Mononuclear cell (primary cell): ENCODE results near the gene KIF21B. TPM values are rescaled to one million over a fixed set of nuclear protein-coding genes. Genes with fewer than 3 reads are reported as not detected.

ENCODE experiments used
- H3K27me3 ChIP-seq: 2 replicates; pipeline ENCODE4 v1.6.0; 2011; ENCODE audit warnings: low read length, control low read depth; ENCODE audit not compliant: insufficient read depth
- H3K4me1 ChIP-seq: 2 replicates; pipeline ENCODE4 v1.5.1; 2011; ENCODE audit warnings: mild to moderate bottlenecking, low read length, control low read depth; ENCODE audit not compliant: insufficient read depth
- H3K4me3 ChIP-seq: 2 replicates; pipeline ENCODE4 v1.5.1; 2011; ENCODE audit warnings: mild to moderate bottlenecking, low read length, moderate library complexity
- H3K9me3 ChIP-seq: 2 replicates; pipeline ENCODE4 v1.5.1; 2011; ENCODE audit warnings: low read depth, mild to moderate bottlenecking, control low read depth, low read length
- total RNA-seq: library from RNA; depleted of rRNA; stranded (reverse); fragments of >200 nt; gene quantifications from one replicate; pipeline ENCODE4 v1.2.3, GENCODE V29; 2012

KIF21B gene
- total RNA-seq, 1 donor = 41.1 TPM

GRCh38 chr1:201016943-201017827 lies 6.3 kb downstream of the KIF21B start:
- no peaks in the 10 kb centered on the region for H3K27me3 ChIP-seq
- H3K4me1 ChIP-seq = peaks cover 100% of the 10 kb centered on the region
- H3K4me3 ChIP-seq = no peak overlapping the region
- H3K9me3 ChIP-seq = no peaks in the 10 kb centered on the region

- Histone ChIP-seq H3K4me3 (no peak overlapping the region), H3K9me3 (no peaks in the 10 kb centered on the region), H3K4me1 (peaks cover 94% of the 10 kb centered on the region), H3K27me3 (no peaks in the 10 kb centered on the region)
Observed at GRCh38 chr1:201016211-201016651, 7.3 kb downstream of the KIF21B start.

GRCh38 chr1:201015551-201016091 lies 7.9 kb downstream of the KIF21B start:
- no peaks in the 10 kb centered on the region for H3K27me3 ChIP-seq
- H3K4me1 ChIP-seq = peaks cover 88% of the 10 kb centered on the region
- H3K4me3 ChIP-seq = no peak overlapping the region
- no peaks in the 10 kb centered on the region for H3K9me3 ChIP-seq

GRCh38 chr1:201014816-201015200 lies 8.7 kb downstream of the KIF21B start:
- peaks cover 88% of the 10 kb centered on the region for H3K4me1 ChIP-seq
- no peaks in the 10 kb centered on the region for H3K27me3 ChIP-seq
- no peak overlapping the region for H3K4me3 ChIP-seq
- H3K9me3 ChIP-seq = no peaks in the 10 kb centered on the region

DNA sequence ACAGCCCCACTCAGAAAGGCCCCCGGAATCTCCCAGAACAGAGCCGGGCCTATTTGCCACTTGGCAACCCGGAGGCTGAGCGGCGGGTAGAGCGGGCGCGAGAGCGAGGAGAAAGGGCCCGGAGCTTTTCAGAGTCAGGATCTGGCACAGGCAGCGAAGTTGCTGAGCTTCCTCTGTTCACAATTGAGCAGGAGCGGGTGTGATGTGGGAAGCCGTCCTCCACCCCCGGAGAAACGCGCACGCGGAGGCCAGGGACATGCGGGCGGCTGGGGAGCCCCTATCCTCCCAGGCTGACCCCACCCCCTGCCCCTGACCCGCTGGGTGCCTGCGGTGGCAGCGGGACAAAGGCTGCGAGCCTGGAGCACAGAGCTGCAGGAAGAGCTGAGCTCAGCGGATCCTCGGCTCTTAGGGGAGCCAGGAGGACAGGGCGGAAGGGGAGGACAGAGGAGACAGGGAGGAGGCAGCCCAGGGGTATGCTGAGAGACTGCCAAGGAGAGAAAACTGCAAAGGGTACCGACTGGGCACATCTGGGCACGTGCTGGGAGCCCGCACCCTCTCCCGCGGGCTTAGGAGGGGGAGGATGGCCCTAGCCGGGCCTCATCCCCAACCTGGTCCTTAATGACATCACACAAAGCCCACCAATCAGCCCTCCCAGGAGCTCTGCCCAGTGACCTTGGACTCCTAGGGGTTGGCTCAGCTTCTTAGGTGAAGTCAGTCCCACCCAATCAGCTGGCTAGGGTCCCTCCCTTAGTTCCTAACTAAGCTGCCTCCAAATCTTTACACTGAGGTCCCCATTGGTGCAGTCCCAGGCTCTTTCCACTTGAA lies 9.3 kb downstream of the KIF21B start:
- no peaks in the 10 kb centered on the region for H3K27me3 ChIP-seq
- no peak overlapping the region for H3K4me3 ChIP-seq
- H3K9me3 ChIP-seq = no peaks in the 10 kb centered on the region
- peaks cover 84% of the 10 kb centered on the region for H3K4me1 ChIP-seq

DNA sequence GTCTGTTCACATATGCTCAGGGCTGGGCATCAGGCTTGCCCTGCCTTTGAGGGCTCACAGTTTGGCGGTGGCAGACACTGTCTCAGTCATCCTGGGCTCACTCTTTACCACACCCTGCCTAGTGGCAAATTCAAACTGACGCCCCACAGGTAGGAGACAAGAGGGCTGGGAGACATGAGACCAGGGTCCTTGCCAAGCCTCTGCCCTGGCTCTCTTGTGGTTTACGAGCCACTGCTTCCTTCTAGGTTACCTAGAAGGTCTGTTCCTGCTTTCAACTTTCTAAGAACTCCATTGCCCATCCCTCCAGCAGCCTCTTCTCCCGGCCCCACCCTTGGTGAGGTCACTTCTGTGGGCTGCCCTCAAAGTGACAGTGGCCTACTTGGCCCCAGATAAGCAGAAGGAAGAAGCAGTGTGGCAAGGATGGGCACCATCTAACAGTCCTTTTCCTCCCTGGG lies 10.5 kb downstream of the KIF21B start:
- H3K4me3 ChIP-seq = no peak overlapping the region
- H3K9me3 ChIP-seq = no peaks in the 10 kb centered on the region
- peaks cover 79% of the 10 kb centered on the region for H3K4me1 ChIP-seq
- H3K27me3 ChIP-seq = no peaks in the 10 kb centered on the region

DNA sequence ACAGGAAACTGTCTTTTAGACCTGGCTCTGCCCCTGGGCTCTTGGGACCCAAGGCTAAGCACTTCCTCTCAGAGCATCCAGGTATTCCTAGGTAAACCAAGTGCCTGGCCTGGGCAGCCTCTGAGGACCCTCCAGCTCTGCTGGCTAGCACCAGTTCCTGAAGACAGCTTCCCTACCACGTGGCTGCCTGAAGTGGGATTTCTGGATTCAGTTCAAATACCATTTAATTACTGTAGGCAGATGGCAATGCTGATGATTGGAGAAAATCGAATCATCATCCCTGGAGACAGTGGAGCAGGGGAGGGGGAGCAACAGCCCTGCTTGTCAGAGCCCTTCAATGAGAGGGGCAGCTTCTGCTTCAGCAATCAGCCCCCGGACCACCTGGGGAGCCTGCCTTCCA lies 11.9 kb downstream of the KIF21B start:
- Histone ChIP-seq H3K4me3 (no peak overlapping the region), H3K27me3 (no peaks in the 10 kb centered on the region), H3K9me3 (no peaks in the 10 kb centered on the region), H3K4me1 (peaks cover 68% of the 10 kb centered on the region)

DNA sequence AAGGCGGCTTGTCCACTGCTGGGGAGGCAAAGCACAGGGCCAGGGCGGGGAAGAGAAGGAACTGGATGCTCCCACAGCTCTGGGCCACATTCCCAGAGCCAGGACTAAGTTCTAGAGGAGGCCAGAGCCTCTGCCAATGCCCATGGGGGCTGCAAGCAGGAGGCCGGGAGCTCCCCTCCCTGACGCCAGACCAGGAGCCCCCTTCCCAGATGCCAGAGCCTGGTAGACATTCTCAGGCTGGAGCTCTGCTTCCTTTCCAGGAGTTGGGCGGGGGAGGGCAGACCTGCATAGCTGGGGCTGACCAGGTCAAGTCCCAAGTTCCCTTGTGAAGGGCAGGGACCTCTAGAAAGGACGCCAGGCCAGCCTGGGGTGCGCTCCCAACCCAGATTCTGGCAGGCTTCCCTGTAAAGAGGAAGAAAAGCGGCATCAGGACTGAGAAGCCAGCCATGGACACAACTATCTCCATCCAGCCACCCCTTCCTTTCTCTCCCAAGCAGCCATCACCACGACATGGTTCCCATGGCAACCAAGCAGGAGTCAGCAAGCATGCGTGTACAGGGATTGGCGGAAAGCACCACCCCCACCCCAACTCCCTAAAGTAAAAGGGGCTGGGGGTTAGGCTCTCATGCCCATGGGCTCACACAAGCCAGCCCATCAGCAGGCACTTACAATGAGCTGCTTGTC lies 13.4 kb downstream of the KIF21B start:
- H3K9me3 ChIP-seq = no peaks in the 10 kb centered on the region
- H3K4me3 ChIP-seq = no peak overlapping the region
- peaks cover 53% of the 10 kb centered on the region for H3K4me1 ChIP-seq
- no peaks in the 10 kb centered on the region for H3K27me3 ChIP-seq

- Histone ChIP-seq H3K4me3 (no peak overlapping the region), H3K27me3 (no peaks in the 10 kb centered on the region), H3K4me1 (peaks cover 40% of the 10 kb centered on the region), H3K9me3 (no peaks in the 10 kb centered on the region)
Observed at GRCh38 chr1:201008666-201009360, 14.7 kb downstream of the KIF21B start.

- Histone ChIP-seq H3K4me1 (peaks cover 27% of the 10 kb centered on the region), H3K4me3 (no peak overlapping the region), H3K27me3 (no peaks in the 10 kb centered on the region), H3K9me3 (no peaks in the 10 kb centered on the region)
Observed at GRCh38 chr1:201007481-201007880, 16.0 kb downstream of the KIF21B start.

DNA sequence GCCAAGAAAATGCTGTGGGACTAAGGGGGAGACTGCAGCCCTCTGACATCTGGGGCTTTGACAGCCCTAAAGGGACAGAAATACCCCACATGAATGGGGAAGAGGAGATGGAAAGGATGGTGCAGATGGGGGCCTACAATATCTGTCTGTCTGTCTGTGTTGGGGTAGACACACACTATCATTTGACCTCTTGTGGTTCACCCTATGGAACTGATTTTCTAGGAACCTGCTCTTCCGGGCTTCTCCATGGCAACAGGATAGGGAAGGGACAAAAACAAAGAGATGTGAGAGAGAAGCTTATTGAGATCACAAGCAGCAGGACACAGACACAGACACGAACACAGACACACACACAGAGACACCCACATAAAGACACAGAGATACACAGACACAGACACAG lies 17.1 kb downstream of the KIF21B start:
- peaks cover 20% of the 10 kb centered on the region for H3K4me1 ChIP-seq
- H3K27me3 ChIP-seq = no peaks in the 10 kb centered on the region
- no peak overlapping the region for H3K4me3 ChIP-seq
- H3K9me3 ChIP-seq = no peaks in the 10 kb centered on the region

- H3K4me3 ChIP-seq = no peak overlapping the region
- peaks cover 11% of the 10 kb centered on the region for H3K4me1 ChIP-seq
- H3K27me3 ChIP-seq = no peaks in the 10 kb centered on the region
- no peaks in the 10 kb centered on the region for H3K9me3 ChIP-seq
Observed at GRCh38 chr1:201004732-201005131, 18.8 kb downstream of the KIF21B start.

DNA sequence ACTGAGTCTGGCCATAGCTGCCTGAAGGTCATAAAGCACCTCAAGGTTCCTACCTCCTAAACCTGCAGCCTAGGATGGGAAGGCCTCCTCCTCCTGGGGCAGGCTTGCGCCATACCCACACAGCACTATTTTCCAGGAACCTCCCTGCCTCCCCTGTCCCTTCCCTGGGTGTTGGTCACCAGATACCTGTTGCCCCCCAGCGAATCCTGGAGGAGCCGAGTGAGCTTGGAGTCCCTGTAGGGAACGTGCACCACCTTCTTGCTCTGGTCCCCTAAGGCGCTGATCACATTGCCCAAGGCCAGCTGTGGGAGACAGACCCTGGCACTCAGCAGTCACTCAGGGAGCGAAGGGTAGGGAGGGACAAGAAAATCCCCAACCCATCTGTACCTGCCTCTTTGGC lies 19.4 kb downstream of the KIF21B start:
- Histone ChIP-seq H3K4me1 (peaks cover 10% of the 10 kb centered on the region), H3K27me3 (no peaks in the 10 kb centered on the region), H3K4me3 (no peak overlapping the region), H3K9me3 (no peaks in the 10 kb centered on the region)

DNA sequence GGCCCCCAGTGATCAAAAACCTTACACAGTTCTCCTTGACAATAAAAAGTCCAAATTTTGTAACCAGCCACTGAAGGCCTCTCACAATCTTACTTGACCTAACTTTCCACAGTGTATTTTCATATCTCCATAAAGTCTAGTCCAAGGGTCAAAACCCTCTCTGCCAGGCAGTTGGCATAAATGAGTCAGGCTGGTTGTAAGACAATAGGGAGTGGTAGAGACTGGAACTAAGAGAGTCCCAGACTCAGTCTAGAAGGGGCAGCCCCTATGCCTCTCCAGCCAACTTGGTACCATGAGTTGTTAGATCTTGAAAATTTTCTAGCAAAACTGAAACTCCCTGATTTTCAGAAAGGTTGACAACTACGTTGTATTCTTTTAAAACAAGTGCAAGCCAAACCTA lies 21.0 kb downstream of the KIF21B start:
- no peaks in the 10 kb centered on the region for H3K4me1 ChIP-seq
- no peak overlapping the region for H3K4me3 ChIP-seq
- H3K27me3 ChIP-seq = no peaks in the 10 kb centered on the region
- no peaks in the 10 kb centered on the region for H3K9me3 ChIP-seq
